ENCODE results near the gene COA3.

DNA sequence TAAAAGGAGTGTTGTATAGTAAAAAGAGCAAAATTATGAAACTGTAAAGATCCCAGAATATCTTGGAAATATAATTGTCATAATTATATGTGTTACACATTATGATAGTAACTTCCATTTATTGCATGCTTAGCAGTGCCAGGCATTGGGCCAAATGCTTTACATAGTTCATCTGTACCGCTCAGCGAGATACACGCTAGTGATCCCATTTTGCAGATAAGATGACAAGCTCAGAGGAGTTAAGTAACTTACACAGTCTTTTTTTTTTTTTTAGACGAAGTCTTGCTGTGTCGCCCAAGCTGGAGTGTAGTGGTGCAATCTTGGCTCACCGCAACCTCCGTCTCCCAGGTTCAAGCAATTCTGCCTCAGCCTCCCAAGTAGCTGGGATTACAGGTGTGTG, 46.9 kb downstream of the COA3 start:
- TF ChIP-seq, protein P1, sequence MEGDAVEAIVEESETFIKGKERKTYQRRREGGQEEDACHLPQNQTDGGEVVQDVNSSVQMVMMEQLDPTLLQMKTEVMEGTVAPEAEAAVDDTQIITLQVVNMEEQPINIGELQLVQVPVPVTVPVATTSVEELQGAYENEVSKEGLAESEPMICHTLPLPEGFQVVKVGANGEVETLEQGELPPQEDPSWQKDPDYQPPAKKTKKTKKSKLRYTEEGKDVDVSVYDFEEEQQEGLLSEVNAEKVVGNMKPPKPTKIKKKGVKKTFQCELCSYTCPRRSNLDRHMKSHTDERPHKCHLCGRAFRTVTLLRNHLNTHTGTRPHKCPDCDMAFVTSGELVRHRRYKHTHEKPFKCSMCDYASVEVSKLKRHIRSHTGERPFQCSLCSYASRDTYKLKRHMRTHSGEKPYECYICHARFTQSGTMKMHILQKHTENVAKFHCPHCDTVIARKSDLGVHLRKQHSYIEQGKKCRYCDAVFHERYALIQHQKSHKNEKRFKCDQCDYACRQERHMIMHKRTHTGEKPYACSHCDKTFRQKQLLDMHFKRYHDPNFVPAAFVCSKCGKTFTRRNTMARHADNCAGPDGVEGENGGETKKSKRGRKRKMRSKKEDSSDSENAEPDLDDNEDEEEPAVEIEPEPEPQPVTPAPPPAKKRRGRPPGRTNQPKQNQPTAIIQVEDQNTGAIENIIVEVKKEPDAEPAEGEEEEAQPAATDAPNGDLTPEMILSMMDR (IDR thresholded peaks at IDR 0.05; ENCODE audit: low read depth, low read length), result no peak
- TF ChIP-seq, protein P2, sequence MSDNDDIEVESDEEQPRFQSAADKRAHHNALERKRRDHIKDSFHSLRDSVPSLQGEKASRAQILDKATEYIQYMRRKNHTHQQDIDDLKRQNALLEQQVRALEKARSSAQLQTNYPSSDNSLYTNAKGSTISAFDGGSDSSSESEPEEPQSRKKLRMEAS (IDR thresholded peaks at IDR 0.05; ENCODE audit: low read depth, low read length), result no peak

All from NB4 (cell line).